Body of pancreas (tissue), 4 donors: Measurements from ENCODE around the gene UCKL1.

Source experiments
- CTCF ChIP-seq, 7 experiments: fragments of 450-650 bp in 4 of 7; fragments of 200-600 bp in 3 of 7; sonication (generic) in 3 of 7; IDR thresholded peaks; one replicate each; pipeline ENCODE4 v1.5.1; 2016 to 2019; ENCODE audit warnings: antibody characterized with exemption in 7 of 7
- POLR2A ChIP-seq, 3 donors: fragments of 450-650 bp; IDR thresholded peaks; one replicate each; pipeline ENCODE4 v1.6.1; 2016; ENCODE audit warnings: antibody characterized with exemption in 3 of 3, mild to moderate bottlenecking in 2 of 3

GRCh38 chr20:63937596-63937995 lies 18.6 kb downstream of the UCKL1 start:
- no peak for TF ChIP-seq POLR2A (IDR thresholded peaks at IDR 0.05)
- TF ChIP-seq CTCF (IDR thresholded peaks at IDR 0.05) = no peak
